ENCODE data around the gene FRMD5. TPM values are rescaled to one million over a fixed set of nuclear protein-coding genes. Genes with fewer than 3 reads are reported as not detected.

The FRMD5 gene
- total RNA-seq, 1 experiment from 2014 or later, result 14.3 TPM

DNA sequence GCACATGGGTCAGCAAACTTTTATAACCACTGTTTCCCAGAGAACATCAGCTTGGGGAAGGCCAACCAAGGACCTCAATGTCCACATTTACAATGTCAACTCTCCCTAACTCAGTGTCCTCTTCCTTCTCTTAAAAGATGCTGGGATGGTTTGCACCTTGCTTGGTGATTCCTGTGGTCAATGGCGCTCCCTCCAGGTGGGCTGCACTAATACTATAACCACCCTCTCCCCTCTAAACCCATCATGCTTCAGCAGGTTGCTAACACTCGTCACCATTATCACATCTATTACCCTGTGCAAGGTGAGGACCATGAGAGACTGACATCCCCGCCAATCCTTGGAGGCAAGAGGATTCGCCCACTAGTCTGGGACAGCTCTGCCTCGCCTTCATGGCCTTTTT, 65.2 kb downstream of the FRMD5 start:
- DNase-seq (ENCODE audit: low read depth, low spot score), result no peak
- in situ Hi-C loops (cut with HindIII; ENCODE audit: low pct_unique_long_range_greater_than_20kb, low sequenced_read_pairs), result loop anchor here (25.0 kb wide), 1 partner anchor 107 kb away; no protein-coding TSS in a partner anchor

DNA sequence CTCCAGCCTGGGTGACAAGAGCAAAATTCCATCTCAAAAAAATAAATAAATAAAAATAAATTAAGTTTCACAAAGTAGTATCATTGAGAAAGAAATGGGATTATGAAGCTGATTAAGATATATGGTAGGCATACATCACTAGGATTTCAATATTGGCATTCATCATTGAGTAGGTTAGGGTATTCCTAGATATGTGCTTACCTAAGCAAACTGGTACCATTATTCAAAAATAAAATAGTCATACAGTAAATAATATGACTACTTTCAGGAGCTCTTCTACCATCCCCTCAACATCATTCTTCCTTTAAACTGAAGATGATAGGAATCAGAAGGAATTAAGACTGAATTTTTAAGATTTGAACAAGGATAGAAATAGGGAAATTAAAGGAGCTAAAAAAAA, 66.6 kb downstream of the FRMD5 start:
- in situ Hi-C loops (cut with HindIII; ENCODE audit: low pct_unique_long_range_greater_than_20kb, low sequenced_read_pairs), result loop anchor here (25.0 kb wide), 1 partner anchor 109 kb away; no protein-coding TSS in a partner anchor
- no peak for DNase-seq (ENCODE audit: low read depth, low spot score)

DNA sequence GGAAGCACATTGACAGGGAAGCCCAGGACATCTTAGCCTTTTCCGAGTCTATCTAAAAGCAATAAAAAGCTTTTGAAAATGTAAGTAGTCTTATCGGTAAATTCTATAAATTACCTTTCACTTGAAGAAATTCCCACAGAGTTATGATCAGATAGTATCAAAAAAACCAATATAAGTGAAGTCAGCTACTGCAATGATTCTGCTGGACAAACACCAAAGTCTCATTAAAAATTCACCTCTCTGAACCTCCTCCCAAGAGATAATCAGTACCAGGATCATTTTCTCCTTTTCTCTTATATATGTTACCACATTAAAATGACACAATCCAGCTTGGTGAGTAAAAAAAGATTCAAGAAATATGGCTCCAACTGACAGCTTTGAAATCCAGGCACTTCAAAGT, 69.2 kb downstream of the FRMD5 start:
- in situ Hi-C loops (cut with HindIII; ENCODE audit: low pct_unique_long_range_greater_than_20kb, low sequenced_read_pairs), result loop anchor here (25.0 kb wide), 1 partner anchor 111 kb away; no protein-coding TSS in a partner anchor
- DNase-seq (ENCODE audit: low read depth, low spot score), result no peak

DNA sequence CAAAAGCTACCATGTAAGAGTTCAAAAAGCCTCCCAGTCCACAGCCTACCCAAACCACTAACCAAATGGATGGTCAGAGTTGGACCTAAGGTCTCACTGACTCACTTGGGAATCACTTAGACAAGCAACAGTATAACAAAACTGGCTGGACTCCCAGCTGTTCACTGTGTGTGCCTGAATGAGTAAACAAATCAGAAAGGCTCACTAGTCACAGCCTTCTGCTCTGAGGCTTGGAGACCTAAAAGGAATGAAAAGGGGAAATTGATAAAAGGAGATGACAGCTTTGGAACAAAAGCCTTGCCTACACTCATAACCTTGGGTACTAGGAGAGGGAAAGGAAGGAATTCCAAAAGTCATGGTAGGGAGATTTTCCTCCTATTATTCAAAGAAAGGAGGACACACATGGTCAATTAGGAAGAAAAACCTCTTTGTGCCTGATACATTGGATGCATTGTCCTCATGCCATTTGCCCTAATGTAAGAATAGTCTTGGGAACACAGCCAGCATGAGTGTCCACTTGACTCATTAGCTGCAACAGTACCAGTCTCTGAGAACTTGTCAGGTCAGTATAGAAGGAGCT, 92.3 kb downstream of the FRMD5 start:
- peak; percentile 100 for DNase-seq (ENCODE audit: low read depth, low spot score)

GRCh38 chr15:44101944-44102343, 93.1 kb downstream of the FRMD5 start:
- in situ Hi-C loops (cut with HindIII; ENCODE audit: low pct_unique_long_range_greater_than_20kb, low sequenced_read_pairs), result no loop called here
- DNase-seq (ENCODE audit: low read depth, low spot score), result peak; percentile 9

More for the DNA sequence above, 92.3 kb downstream of the FRMD5 start:
- in situ Hi-C loops (cut with HindIII; ENCODE audit: low pct_unique_long_range_greater_than_20kb, low sequenced_read_pairs), result no loop called here

DNA sequence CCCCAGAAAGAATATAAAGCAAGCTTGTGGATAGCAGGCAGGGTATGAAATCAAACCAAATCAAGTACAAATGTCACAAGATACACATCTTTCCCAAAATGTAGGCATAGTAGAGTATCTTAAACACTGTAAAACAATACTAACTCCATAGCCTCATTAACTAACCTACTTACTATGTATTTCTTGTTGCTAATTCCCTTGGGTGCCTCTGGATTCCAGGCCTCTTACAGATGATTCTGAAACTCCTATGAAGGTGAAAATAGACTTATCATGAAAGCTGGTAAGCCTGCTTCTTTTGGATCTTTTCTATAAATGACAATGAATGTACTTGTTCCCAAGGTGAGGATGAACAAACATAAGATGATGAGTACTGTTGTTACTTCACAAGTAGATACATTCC, 93.8 kb downstream of the FRMD5 start:
- in situ Hi-C loops (cut with HindIII; ENCODE audit: low pct_unique_long_range_greater_than_20kb, low sequenced_read_pairs), result no loop called here

DNA sequence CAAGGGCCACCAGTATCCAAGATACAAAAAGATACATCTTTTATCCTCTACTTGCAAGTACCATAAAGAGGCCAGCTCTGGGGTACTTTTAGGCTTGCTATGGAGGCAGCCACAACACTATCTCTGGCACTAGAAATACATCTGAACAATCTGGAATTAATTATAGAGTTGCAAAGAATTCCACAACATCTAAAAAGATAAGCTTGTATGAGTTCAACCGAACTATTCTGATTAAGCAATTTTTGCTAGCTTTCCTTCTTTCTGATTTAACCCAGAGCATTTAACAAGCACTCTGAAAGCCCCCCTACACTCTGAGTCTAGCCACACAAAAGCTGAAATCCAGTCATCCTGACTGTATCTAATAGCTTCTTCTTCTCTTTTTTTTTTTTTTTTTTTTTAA, 95.4 kb downstream of the FRMD5 start:
- DNase-seq (ENCODE audit: low read depth, low spot score), result no peak
- in situ Hi-C loops (cut with HindIII; ENCODE audit: low pct_unique_long_range_greater_than_20kb, low sequenced_read_pairs), result no loop called here

More for the DNA sequence above, 93.8 kb downstream of the FRMD5 start:
- no peak for DNase-seq (ENCODE audit: low read depth, low spot score)

- no peak for DNase-seq (ENCODE audit: low read depth, low spot score)
- in situ Hi-C loops (cut with HindIII; ENCODE audit: low pct_unique_long_range_greater_than_20kb, low sequenced_read_pairs), result no loop called here
Measured at GRCh38 chr15:44097552-44097951, 97.5 kb downstream of the FRMD5 start.

GRCh38 chr15:44096596-44096995, 98.5 kb downstream of the FRMD5 start:
- DNase-seq (ENCODE audit: low read depth, low spot score), result no peak
- in situ Hi-C loops (cut with HindIII; ENCODE audit: low pct_unique_long_range_greater_than_20kb, low sequenced_read_pairs), result no loop called here

- DNase-seq (ENCODE audit: low read depth, low spot score), result no peak
- in situ Hi-C loops (cut with HindIII; ENCODE audit: low pct_unique_long_range_greater_than_20kb, low sequenced_read_pairs), result no loop called here
Measured at GRCh38 chr15:44094781-44095180, 100.3 kb downstream of the FRMD5 start.

DNA sequence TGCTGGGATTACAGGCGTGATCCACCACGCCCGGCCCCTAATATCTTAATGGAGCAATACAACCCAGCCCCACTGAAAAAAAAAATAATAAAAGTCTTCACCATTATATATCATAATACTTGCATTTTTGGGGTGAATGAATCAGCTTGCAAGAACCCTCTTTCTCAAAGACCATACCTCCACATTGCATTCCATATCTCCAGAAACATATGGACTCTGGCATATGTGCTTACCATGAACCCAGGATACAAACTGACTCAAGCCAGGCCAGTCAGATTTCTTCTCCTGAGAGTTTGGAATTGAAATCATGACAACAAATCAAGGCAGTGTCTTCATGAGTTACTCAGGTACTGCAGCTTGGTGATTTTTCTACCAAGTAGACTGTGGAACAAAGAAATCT, 101.2 kb downstream of the FRMD5 start:
- no peak for DNase-seq (ENCODE audit: low read depth, low spot score)
- in situ Hi-C loops (cut with HindIII; ENCODE audit: low pct_unique_long_range_greater_than_20kb, low sequenced_read_pairs), result no loop called here

GRCh38 chr15:44092221-44092620, 102.8 kb downstream of the FRMD5 start:
- in situ Hi-C loops (cut with HindIII; ENCODE audit: low pct_unique_long_range_greater_than_20kb, low sequenced_read_pairs), result no loop called here
- DNase-seq (ENCODE audit: low read depth, low spot score), result no peak

GRCh38 chr15:44087578-44088465, 107.2 kb downstream of the FRMD5 start:
- DNase-seq (ENCODE audit: low read depth, low spot score), result peak; percentile 66
- in situ Hi-C loops (cut with HindIII; ENCODE audit: low pct_unique_long_range_greater_than_20kb, low sequenced_read_pairs), result no loop called here

DNA sequence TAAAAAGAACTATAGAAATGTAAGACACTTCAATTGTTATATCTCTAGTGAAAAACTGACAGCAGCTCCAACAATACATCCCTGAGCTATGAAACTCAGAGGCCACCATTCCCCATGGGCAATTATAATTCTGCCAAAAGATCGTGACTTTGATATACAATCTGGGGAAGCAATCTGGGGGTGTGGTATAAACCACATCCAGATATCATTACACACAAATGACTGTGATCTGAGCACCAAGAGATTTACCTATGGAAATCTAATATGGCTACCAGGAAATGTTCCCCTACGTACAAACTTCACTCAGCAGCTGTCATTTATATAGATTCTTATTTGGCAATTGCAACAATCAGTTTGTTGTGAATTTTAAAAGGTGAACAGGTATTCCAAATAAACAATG, 110.3 kb downstream of the FRMD5 start:
- no peak for DNase-seq (ENCODE audit: low read depth, low spot score)
- in situ Hi-C loops (cut with HindIII; ENCODE audit: low pct_unique_long_range_greater_than_20kb, low sequenced_read_pairs), result no loop called here

DNA sequence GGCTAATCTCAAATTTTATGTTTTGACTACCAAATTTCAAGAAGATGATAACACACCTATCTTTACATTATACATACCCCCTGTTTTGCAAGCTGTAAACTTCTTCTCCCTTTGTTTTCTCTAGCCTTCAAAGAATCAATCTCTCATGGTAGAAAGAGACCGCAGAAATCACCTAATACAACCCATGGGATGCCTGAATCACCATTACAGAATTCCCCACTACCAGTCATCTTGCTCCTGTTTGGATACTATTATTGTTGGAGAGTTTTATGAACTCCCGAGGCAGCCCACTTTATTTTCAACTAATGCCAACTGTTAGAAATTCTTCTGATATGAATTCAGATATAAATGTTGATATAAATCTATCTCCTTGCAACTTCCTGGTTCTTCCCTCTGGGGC, 110.9 kb downstream of the FRMD5 start:
- in situ Hi-C loops (cut with HindIII; ENCODE audit: low pct_unique_long_range_greater_than_20kb, low sequenced_read_pairs), result no loop called here
- no peak for DNase-seq (ENCODE audit: low read depth, low spot score)

DNA sequence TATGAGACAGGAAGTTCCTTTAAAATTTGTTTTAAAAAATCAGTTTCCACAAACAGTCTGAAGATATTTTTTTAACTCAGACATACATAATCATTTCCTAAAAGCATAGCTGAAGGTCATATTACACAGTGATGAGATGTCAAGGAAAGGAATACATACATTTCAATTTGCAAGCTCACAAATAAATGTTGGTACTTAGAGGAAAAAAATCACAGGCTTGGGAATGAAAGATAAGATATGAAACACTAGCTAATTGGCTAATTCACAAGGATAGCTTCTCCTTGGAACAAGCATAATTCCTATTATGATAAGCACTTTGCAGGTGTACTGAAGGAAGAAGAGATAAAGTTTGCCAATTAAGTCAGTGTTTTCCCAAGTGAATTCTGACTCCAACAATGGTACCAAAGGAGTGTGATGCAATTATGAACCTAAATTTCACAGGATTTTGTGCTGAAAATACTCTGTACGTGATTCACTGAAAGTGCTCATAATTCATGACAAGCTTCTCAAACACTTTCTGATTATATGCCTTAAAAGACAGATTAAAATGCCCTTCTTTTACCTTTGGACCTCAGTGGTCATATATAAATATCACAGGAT, 112.4 kb downstream of the FRMD5 start:
- DNase-seq (ENCODE audit: low read depth, low spot score), result no peak
- in situ Hi-C loops (cut with HindIII; ENCODE audit: low pct_unique_long_range_greater_than_20kb, low sequenced_read_pairs), result no loop called here

DNA sequence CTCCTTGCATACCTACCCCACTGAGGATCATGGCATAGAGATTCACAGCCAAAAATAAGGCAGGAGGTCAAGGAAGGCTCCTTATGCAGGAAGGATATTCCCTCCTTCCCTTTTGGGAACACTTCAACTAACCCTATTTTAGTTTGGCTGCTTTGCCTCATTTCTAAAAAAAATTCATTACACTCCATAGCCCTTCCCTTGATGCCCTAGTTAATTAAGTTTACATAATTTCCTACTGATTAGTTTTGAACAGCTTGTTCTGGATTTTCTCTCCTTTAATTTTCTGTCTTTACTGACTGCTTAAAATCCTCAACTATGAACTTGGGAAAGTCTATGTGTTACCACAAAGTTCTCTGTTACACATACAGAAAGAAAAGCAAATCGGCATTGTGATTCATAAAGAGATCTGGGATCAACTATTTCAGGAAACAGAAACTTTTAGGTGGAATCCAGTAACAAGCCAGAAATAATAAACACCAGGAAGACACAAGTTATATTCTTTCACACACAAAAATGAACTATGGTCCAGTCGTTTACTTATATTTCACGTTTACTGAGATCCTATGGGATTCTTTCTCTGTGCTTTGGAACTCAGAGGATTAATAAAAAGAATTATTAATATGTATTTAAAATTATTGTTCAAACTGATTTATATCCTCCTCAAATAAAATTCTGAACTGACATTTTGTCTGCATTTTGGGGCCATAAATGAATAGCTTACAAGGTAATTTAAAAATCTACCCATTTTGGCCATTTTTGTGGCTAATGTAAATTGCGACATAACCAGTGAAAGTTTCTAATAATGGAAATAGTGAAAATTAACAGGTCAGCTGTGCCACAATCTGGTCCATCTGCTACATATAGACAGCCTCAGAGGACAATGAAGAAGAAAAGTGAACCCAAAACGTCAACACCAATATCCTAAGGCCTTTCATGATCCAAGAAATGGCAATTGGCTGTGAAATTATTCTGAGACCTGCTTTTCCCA, 113.8 kb downstream of the FRMD5 start:
- in situ Hi-C loops (cut with HindIII; ENCODE audit: low pct_unique_long_range_greater_than_20kb, low sequenced_read_pairs), result no loop called here
- DNase-seq (ENCODE audit: low read depth, low spot score), result no peak

All from SK-MEL-5 (cell line).